ENCODE results near the gene MMP15. TPM values are rescaled to one million over a fixed set of nuclear protein-coding genes. Genes with fewer than 3 reads are reported as not detected.

Gene MMP15
- polyA plus RNA-seq, 1 donor (not counting 4 experiments of a cell fraction or from before 2014, with no cell fraction given): 3.7 TPM

DNA sequence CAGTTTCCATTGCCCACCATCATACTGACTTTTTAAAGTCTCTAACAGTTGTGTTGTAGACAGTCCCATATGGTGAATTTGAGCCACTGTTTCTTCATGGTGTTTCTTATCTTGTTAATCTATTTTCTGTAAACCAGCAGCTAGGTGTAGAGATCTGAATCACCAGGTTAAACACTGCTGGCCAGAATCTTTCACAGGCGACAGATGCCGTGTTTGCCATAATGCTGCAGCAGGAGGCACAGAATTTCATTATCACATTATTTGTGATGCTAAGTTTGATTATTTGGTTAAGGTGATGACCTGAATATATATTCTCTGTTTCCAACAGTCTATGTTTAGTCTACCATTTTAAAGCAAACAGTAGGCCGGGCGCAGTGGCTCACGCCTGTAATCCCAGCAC, 43.2 kb upstream of the MMP15 start:
- no peak overlapping the region for H3K4me2 ChIP-seq (ENCODE audit: control insufficient read depth, extremely low read depth, insufficient read depth, low read depth, low read length)
- no peaks in the 10 kb centered on the region for H3K36me3 ChIP-seq (ENCODE audit: control insufficient read depth in 2 of 2, extremely low read depth in 1 of 2, insufficient read depth in 2 of 2, low read length in 2 of 2)
- H4K20me1 ChIP-seq (ENCODE audit: control insufficient read depth, extremely low read depth, insufficient read depth, low read length): no peaks in the 10 kb centered on the region
- no peaks in the 10 kb centered on the region for H3K9me1 ChIP-seq (ENCODE audit: control insufficient read depth, extremely low read depth, insufficient read depth, low read length)
- no peak overlapping the region for H3K27ac ChIP-seq (ENCODE audit: control insufficient read depth, insufficient read depth, low read length)
- TF ChIP-seq EZH2 (IDR thresholded peaks at IDR 0.05; ENCODE audit: low read length) (no peak), CTCF (optimal IDR thresholded peaks at IDR 0.05 in 1 of 3, IDR thresholded peaks at IDR 0.05 in 1 of 3, conservative IDR thresholded peaks at IDR 0.05 in 1 of 3; ENCODE audit: extremely low read depth in 1 of 3, insufficient read depth in 2 of 3, low read length in 3 of 3) (no peak)
- H3K4me3 ChIP-seq (ENCODE audit: control insufficient read depth in 2 of 3, extremely low read depth in 1 of 3, insufficient read depth in 2 of 3, low read depth in 1 of 3, low read length in 3 of 3): no peak overlapping the region
- dilution Hi-C loops (cut with MboI; ENCODE audit: extremely low pct_ligation_motif_present, low sequenced_read_pairs): no loop called here
- no peak overlapping the region for H2AFZ ChIP-seq (ENCODE audit: control insufficient read depth, low read length)
- H3K9me3 ChIP-seq (ENCODE audit: control insufficient read depth, low read depth, low read length): no peaks in the 10 kb centered on the region
- peaks cover 8% of the 10 kb centered on the region for H3K4me1 ChIP-seq (ENCODE audit: control insufficient read depth, extremely low read depth, insufficient read depth, low read length)
- no peak overlapping the region for H3K9ac ChIP-seq (ENCODE audit: control insufficient read depth, extremely low read depth, insufficient read depth, low read length)
- no peak for DNase-seq (ENCODE audit: low read depth, low spot score)
- peaks cover 6% of the 10 kb centered on the region for H3K27me3 ChIP-seq (ENCODE audit: control insufficient read depth, extremely low read depth, insufficient read depth, low read length)
- no peaks in the 10 kb centered on the region for H3K79me2 ChIP-seq (ENCODE audit: control insufficient read depth, insufficient read depth, low read length)
- no peak for FAIRE-seq

DNA sequence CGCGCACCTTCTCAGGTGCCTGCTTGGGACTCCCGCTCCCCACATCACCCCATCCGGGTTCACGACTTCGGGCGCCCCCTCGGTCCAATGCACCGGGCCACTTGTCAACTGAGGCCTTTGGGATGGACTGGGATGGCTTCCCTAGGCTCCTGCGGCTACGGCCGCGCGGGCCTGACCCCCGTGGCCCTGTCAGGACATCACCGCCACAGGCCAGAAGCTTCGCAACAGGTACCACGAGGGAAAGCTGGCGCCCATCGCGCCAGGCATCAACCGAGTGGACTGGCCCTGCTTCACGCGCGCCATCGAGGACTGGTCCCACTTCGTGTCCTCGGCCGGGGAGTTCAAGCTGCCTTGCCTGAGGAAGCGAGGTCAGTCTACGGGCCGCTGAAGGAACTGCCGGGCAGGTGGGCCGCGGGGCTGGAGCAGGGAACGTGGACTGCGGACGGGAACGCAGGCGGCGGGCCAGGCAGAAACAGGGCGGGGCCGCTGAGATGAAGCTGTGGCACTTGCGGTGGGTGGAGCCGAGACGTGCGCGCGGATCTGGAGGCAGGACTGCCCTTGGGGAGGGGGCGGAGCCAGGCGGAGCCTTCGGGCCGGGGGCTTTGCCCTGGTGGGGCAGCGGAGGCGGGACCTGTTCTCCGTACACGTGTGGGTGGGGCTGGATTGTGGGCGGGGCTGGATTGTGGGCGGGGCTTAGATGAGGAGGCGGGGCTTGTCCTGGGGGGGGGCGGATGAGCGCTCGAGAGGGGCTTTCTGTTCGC, 40.9 kb upstream of the MMP15 start:
- no peaks in the 10 kb centered on the region for H3K9me3 ChIP-seq (ENCODE audit: control insufficient read depth, low read depth, low read length)
- H3K36me3 ChIP-seq (ENCODE audit: control insufficient read depth in 2 of 2, extremely low read depth in 1 of 2, insufficient read depth in 2 of 2, low read length in 2 of 2): no peaks in the 10 kb centered on the region
- peaks cover 6% of the 10 kb centered on the region for H3K27me3 ChIP-seq (ENCODE audit: control insufficient read depth, extremely low read depth, insufficient read depth, low read length)
- no peaks in the 10 kb centered on the region for H3K9me1 ChIP-seq (ENCODE audit: control insufficient read depth, extremely low read depth, insufficient read depth, low read length)
- peaks cover 15% of the 10 kb centered on the region for H3K4me1 ChIP-seq (ENCODE audit: control insufficient read depth, extremely low read depth, insufficient read depth, low read length)
- TF ChIP-seq CTCF (optimal IDR thresholded peaks at IDR 0.05 in 1 of 3, IDR thresholded peaks at IDR 0.05 in 1 of 3, conservative IDR thresholded peaks at IDR 0.05 in 1 of 3; ENCODE audit: extremely low read depth in 1 of 3, insufficient read depth in 2 of 3, low read length in 3 of 3) (no peak), EZH2 (IDR thresholded peaks at IDR 0.05; ENCODE audit: low read length) (no peak)
- H3K79me2 ChIP-seq (ENCODE audit: control insufficient read depth, insufficient read depth, low read length): no peaks in the 10 kb centered on the region
- H4K20me1 ChIP-seq (ENCODE audit: control insufficient read depth, extremely low read depth, insufficient read depth, low read length): no peaks in the 10 kb centered on the region
- H2AFZ ChIP-seq (ENCODE audit: control insufficient read depth, low read length): peak overlapping the region; percentile 85
- FAIRE-seq (peak; percentile 48), DNase-seq (ENCODE audit: low read depth, low spot score) (peak; percentile 83)
- dilution Hi-C loops (cut with MboI; ENCODE audit: extremely low pct_ligation_motif_present, low sequenced_read_pairs): no loop called here
- H3K9ac ChIP-seq (ENCODE audit: control insufficient read depth, extremely low read depth, insufficient read depth, low read length): peak overlapping the region; percentile 52
- H3K27ac ChIP-seq (ENCODE audit: control insufficient read depth, insufficient read depth, low read length): no peak overlapping the region
- peak overlapping the region; percentile 81 for H3K4me2 ChIP-seq (ENCODE audit: control insufficient read depth, extremely low read depth, insufficient read depth, low read depth, low read length)
- peak overlapping the region; percentile 61 to 68 (median 62) for H3K4me3 ChIP-seq (ENCODE audit: control insufficient read depth in 2 of 3, extremely low read depth in 1 of 3, insufficient read depth in 2 of 3, low read depth in 1 of 3, low read length in 3 of 3)

Data from keratinocyte (primary cell).